Ascending aorta (tissue), 2 donors: ENCODE data around the gene ZXDA. TPM values are rescaled to one million over a fixed set of nuclear protein-coding genes. Genes with fewer than 3 reads are reported as not detected.
"Not testable (repeated sequence)": the region's sequence is repeated elsewhere in the genome, so short reads cannot be mapped to it uniquely, and the experiment has no call there.

Experiments
- DNase-seq, 2 donors: peaks; one replicate each; pipeline ENCODE4 v3.0.0-alpha.2; 2019; ENCODE audit warnings: low spot score in 2 of 2
- H3K27ac ChIP-seq, 2 donors: fragments of 200-600 bp; sonication (generic); one replicate each; pipeline ENCODE4 v1.5.1; 2016 to 2017; ENCODE audit warnings: mild to moderate bottlenecking in 1 of 2
- H3K27me3 ChIP-seq: fragments of 200-600 bp; sonication (generic); one replicate; pipeline ENCODE4 v1.5.1; 2017
- H3K36me3 ChIP-seq, 2 donors: fragments of 200-600 bp; sonication (generic); one replicate each; pipeline ENCODE4 v1.5.1; 2016
- H3K4me1 ChIP-seq, 2 donors: fragments of 200-600 bp; sonication (generic); one replicate each; pipeline ENCODE4 v1.5.1; 2016 to 2017; ENCODE audit warnings: mild to moderate bottlenecking in 1 of 2
- H3K4me3 ChIP-seq, 2 donors: fragments of 200-600 bp; sonication (generic); one replicate each; pipeline ENCODE4 v1.5.1; 2016 to 2017; ENCODE audit warnings: mild to moderate bottlenecking in 1 of 2
- H3K9me3 ChIP-seq, 2 donors: fragments of 200-600 bp; sonication (generic); one replicate each; pipeline ENCODE4 v1.5.1; 2016
- intact Hi-C: fragments of 100-400 bp; cut with DNase I; formaldehyde crosslinking; loops from one replicate; pipeline ENCODE4 v1.15.1; 2023
- total RNA-seq: library from RNA; depleted of rRNA; stranded (reverse); fragments of >200 nt; gene quantifications from one replicate; pipeline ENCODE4 v1.1.0, GENCODE V29; 2016
- TF ChIP-seq, protein P1 (sequence below), 3 experiments: fragments of 200-600 bp in 2 of 3; fragments of 450-650 bp in 1 of 3; sonication (generic) in 2 of 3; IDR thresholded peaks; one replicate each; pipeline ENCODE4 v1.5.1; 2016 to 2019; ENCODE audit warnings: antibody characterized with exemption in 3 of 3, mild to moderate bottlenecking in 1 of 3, moderate library complexity in 1 of 3

Gene ZXDA
- total RNA-seq: 6.4 TPM

- intact Hi-C loops: loop anchor here (2.0 to 10.0 kb wide), 2 partner anchors 318 to 1096 kb away; partner anchors contain the start of gene ZXDB
- Histone ChIP-seq H3K27ac (peak within 1 kb of the TSS; percentile 90 to 97), H3K4me3 (peak within 1 kb of the TSS; percentile 50 to 77)
- not testable (repeated sequence) for DNase-seq, H3K4me1 ChIP-seq, H3K27me3 ChIP-seq, H3K36me3 ChIP-seq, H3K9me3 ChIP-seq
These were observed at the start of gene ZXDA for GRCh38 chrX:57910287-57910912. TSS of gene ZXDA (minus strand) at chrX:57910458. CDS start at chrX:57910420, 38 bp downstream.

GRCh38 chrX:57952320-57952678 lies 42.0 kb upstream of the ZXDA start:
- H3K27ac ChIP-seq: no peak overlapping the region
- no peak for DNase-seq
- TF ChIP-seq, protein P1, sequence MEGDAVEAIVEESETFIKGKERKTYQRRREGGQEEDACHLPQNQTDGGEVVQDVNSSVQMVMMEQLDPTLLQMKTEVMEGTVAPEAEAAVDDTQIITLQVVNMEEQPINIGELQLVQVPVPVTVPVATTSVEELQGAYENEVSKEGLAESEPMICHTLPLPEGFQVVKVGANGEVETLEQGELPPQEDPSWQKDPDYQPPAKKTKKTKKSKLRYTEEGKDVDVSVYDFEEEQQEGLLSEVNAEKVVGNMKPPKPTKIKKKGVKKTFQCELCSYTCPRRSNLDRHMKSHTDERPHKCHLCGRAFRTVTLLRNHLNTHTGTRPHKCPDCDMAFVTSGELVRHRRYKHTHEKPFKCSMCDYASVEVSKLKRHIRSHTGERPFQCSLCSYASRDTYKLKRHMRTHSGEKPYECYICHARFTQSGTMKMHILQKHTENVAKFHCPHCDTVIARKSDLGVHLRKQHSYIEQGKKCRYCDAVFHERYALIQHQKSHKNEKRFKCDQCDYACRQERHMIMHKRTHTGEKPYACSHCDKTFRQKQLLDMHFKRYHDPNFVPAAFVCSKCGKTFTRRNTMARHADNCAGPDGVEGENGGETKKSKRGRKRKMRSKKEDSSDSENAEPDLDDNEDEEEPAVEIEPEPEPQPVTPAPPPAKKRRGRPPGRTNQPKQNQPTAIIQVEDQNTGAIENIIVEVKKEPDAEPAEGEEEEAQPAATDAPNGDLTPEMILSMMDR (IDR thresholded peaks at IDR 0.05): no peak

GRCh38 chrX:57951666-57952319 lies 41.5 kb upstream of the ZXDA start:
- Histone ChIP-seq H3K27ac (no peak overlapping the region), H3K27me3 (no peaks in the 10 kb centered on the region), H3K9me3 (no peaks in the 10 kb centered on the region), H3K36me3 (no peaks in the 10 kb centered on the region), H3K4me1 (no peaks in the 10 kb centered on the region), H3K4me3 (no peak overlapping the region)
- intact Hi-C loops: no loop called here
- TF ChIP-seq, protein P1 (IDR thresholded peaks at IDR 0.05): no peak
- no peak for DNase-seq

More at GRCh38 chrX:57952320-57952678, 42.0 kb upstream of the ZXDA start:
- no peaks in the 10 kb centered on the region for H3K27me3 ChIP-seq
- no peaks in the 10 kb centered on the region for H3K9me3 ChIP-seq
- H3K4me1 ChIP-seq: no peaks in the 10 kb centered on the region
- intact Hi-C loops: no loop called here
- no peak overlapping the region for H3K4me3 ChIP-seq
- H3K36me3 ChIP-seq: no peaks in the 10 kb centered on the region

DNA sequence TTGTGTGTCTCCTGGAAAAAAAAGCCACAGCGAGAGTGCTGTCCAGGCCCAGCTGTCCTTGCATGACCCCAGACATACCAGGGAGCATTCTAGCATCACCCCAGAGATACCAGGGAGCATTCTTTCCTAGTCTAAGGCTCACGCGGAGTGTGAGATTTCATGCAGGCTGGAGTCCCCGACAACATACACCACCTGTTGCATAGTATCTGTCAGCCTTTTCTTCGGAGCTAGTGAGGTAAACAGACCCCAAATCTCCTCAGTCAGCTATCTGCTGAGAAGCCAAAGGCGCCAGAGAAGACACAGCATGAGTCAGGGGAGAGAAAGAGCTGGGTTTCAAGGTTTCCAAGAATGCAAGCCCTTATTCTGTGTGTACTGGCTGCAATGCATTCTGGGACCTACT lies 23.1 kb upstream of the ZXDA start:
- no peak overlapping the region for H3K4me3 ChIP-seq
- H3K36me3 ChIP-seq: no peaks in the 10 kb centered on the region
- intact Hi-C loops: no loop called here
- no peaks in the 10 kb centered on the region for H3K4me1 ChIP-seq
- no peaks in the 10 kb centered on the region for H3K9me3 ChIP-seq
- TF ChIP-seq, protein P1 (IDR thresholded peaks at IDR 0.05): no peak
- no peak for DNase-seq
- H3K27ac ChIP-seq: no peak overlapping the region
- no peaks in the 10 kb centered on the region for H3K27me3 ChIP-seq

DNA sequence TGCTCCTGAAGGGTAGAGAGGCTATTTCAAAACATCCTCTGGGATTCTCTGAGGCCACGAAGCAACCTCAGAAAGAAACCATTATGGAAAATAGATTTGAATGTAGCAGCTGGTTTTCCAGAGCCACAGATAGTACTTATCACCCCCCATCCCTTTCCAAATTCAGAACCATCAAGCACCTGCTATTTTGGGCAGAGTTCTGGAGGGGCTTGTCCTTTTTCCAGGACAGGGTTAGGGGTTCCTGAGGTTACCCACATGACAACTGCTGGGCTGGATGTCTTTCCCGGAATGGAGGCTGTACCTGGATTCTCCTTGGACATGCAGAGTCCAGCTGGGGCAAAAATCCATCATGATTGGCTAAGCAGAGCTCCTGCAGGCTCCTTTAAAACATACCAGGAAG lies 22.0 kb upstream of the ZXDA start:
- no peak for DNase-seq
- no peaks in the 10 kb centered on the region for H3K9me3 ChIP-seq
- H3K36me3 ChIP-seq: no peaks in the 10 kb centered on the region
- H3K4me1 ChIP-seq: no peaks in the 10 kb centered on the region
- intact Hi-C loops: no loop called here
- no peak overlapping the region for H3K4me3 ChIP-seq
- TF ChIP-seq, protein P1 (IDR thresholded peaks at IDR 0.05): no peak
- H3K27ac ChIP-seq: no peak overlapping the region
- no peaks in the 10 kb centered on the region for H3K27me3 ChIP-seq

DNA sequence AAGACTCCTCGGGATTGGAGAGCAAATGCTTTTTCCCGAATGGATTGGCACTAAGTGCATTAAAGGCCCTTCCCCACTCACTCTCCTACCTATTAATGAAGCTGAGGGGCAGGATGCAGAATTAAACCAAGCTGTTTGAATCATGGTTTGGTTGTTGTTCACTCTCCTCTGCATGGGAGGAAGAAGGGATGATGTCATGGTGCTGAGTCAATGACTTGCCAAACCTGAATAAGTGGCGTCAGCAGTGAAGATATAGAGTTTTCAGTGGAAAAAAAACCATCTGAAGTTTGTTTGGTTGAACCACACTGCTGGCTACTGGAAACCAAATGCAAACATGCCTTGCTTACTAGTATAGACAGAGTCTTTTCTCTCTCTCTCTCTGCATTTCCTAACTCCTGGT lies 19.8 kb upstream of the ZXDA start:
- H3K36me3 ChIP-seq: no peaks in the 10 kb centered on the region
- no peaks in the 10 kb centered on the region for H3K27me3 ChIP-seq
- intact Hi-C loops: no loop called here
- no peaks in the 10 kb centered on the region for H3K9me3 ChIP-seq
- H3K27ac ChIP-seq: no peak overlapping the region
- TF ChIP-seq, protein P1 (IDR thresholded peaks at IDR 0.05): no peak
- H3K4me3 ChIP-seq: no peak overlapping the region
- no peak for DNase-seq
- H3K4me1 ChIP-seq: no peaks in the 10 kb centered on the region
